NCI-H128 (cell line): ENCODE measurements around the gene FHIT.

Experiments used
- DNase-seq: peaks from one replicate; lab custom pipeline; 2025; ENCODE audit not compliant: unreplicated experiment; lab: John Stamatoyannopoulos, UW

The FHIT gene

GRCh38 chr3:59714066-59714465 is 1537.2 kb downstream of the FHIT start:
- no peak for DNase-seq

GRCh38 chr3:59710554-59710953 is 1540.7 kb downstream of the FHIT start:
- DNase-seq = no peak

GRCh38 chr3:59709702-59710553 is 1541.3 kb downstream of the FHIT start:
- DNase-seq = no peak

- DNase-seq = no peak
These were observed 1543.0 kb downstream of the FHIT start for GRCh38 chr3:59708202-59708601.

GRCh38 chr3:59704292-59704691 is 1547.0 kb downstream of the FHIT start:
- no peak for DNase-seq

GRCh38 chr3:59699648-59700320 is 1551.5 kb downstream of the FHIT start:
- DNase-seq = no peak
